Neural cell (in vitro differentiated cells): ENCODE results near the gene CDH4. TPM values are rescaled to one million over a fixed set of nuclear protein-coding genes. Genes with fewer than 3 reads are reported as not detected.
"Not testable (repeated sequence)": the region's sequence is repeated elsewhere in the genome, so short reads cannot be mapped to it uniquely, and the experiment has no call there.

Experiments used
- H2AFZ ChIP-seq: fragments of 200-600, 300-800 bp; sonication (generic), shearing (Covaris generic); 2 replicates; pipeline ENCODE4 v1.6.0; 2014; ENCODE audit warnings: low read depth, mild to moderate bottlenecking, antibody characterized with exemption, low read length, moderate library complexity
- H3F3A ChIP-seq: fragments of 200-600 bp; shearing (Covaris generic); 2 replicates; pipeline ENCODE4 v1.6.1; 2016; ENCODE audit warnings: mild to moderate bottlenecking, moderate library complexity, mixed read lengths, antibody characterized with exemption, low read length; ENCODE audit not compliant: insufficient read depth, poor library complexity, severe bottlenecking
- H3K27ac ChIP-seq: fragments of 200-600, 300-800 bp; sonication (generic), shearing (Covaris generic); 2 replicates; pipeline ENCODE4 v1.5.1; 2014; ENCODE audit warnings: mild to moderate bottlenecking, low read length, moderate library complexity
- H3K27me3 ChIP-seq: fragments of 300-800, 200-600 bp; sonication (generic), shearing (Covaris generic); 2 replicates; pipeline ENCODE4 v1.6.0; 2014; ENCODE audit warnings: mild to moderate bottlenecking, low read depth, low read length, moderate library complexity; ENCODE audit not compliant: insufficient read depth
- H3K36me3 ChIP-seq: fragments of 300-800, 200-600 bp; sonication (generic), shearing (Covaris generic); 2 replicates; pipeline ENCODE4 v1.5.1; 2014; ENCODE audit warnings: mild to moderate bottlenecking, antibody characterized with exemption, low read length, moderate library complexity; ENCODE audit not compliant: insufficient read depth
- H3K4me2 ChIP-seq: fragments of 300-800, 200-600 bp; sonication (generic), shearing (Covaris generic); 2 replicates; pipeline ENCODE4 v1.6.0; 2014; ENCODE audit warnings: mild to moderate bottlenecking, low read length
- H3K4me3 ChIP-seq: fragments of 300-800, 200-600 bp; sonication (generic), shearing (Covaris generic); 2 replicates; pipeline ENCODE4 v1.5.1; 2014; ENCODE audit warnings: mild to moderate bottlenecking, low read length, moderate library complexity
- H3K79me2 ChIP-seq: fragments of 200-600 bp; shearing (Covaris generic); replicated peaks from 2 replicates; pipeline ENCODE4 v1.6.0; 2014; ENCODE audit warnings: mild to moderate bottlenecking, low read length, moderate library complexity; ENCODE audit not compliant: insufficient read depth
- H3K9ac ChIP-seq: fragments of 300-800, 200-600 bp; sonication (generic), shearing (Covaris generic); 2 replicates; pipeline ENCODE4 v1.6.1; 2016; ENCODE audit warnings: mild to moderate bottlenecking, low read length, mixed read lengths
- H3K9me2 ChIP-seq: fragments of 200-600 bp; shearing (Covaris generic); 2 replicates; pipeline ENCODE4 v1.6.1; 2016; ENCODE audit warnings: mild to moderate bottlenecking, low read length, mixed read lengths; ENCODE audit not compliant: insufficient read depth
- H3K9me3 ChIP-seq: fragments of 200-600, 300-800 bp; sonication (generic), shearing (Covaris generic); 2 replicates; pipeline ENCODE4 v1.6.1; 2016; ENCODE audit warnings: mild to moderate bottlenecking, mixed run types, low read length, moderate library complexity, mixed read lengths
- H4K20me1 ChIP-seq: fragments of 200-600 bp; shearing (Covaris generic); 2 replicates; pipeline ENCODE4 v1.6.1; 2016; ENCODE audit warnings: mild to moderate bottlenecking, mixed run types; ENCODE audit not compliant: insufficient read depth
- EP300 ChIP-seq: fragments of 450-650 bp; conservative IDR thresholded peaks from 2 replicates; pipeline ENCODE4 v1.6.1; 2014; ENCODE audit warnings: antibody characterized with exemption, mild to moderate bottlenecking, moderate library complexity; ENCODE audit not compliant: poor library complexity, severe bottlenecking
- EZH2 ChIP-seq: fragments of 200-600, 300-800 bp; shearing (Covaris generic), sonication (generic); IDR thresholded peaks from 2 replicates; pipeline ENCODE4 v1.6.1; 2014; ENCODE audit warnings: antibody characterized with exemption, low read length, borderline replicate concordance, mild to moderate bottlenecking; ENCODE audit not compliant: insufficient read depth, poor library complexity, severe bottlenecking
- MXI1 ChIP-seq: fragments of 450-650 bp; conservative IDR thresholded peaks from 2 replicates; pipeline ENCODE4 v1.6.1; 2014; ENCODE audit warnings: antibody characterized with exemption, mild to moderate bottlenecking; ENCODE audit not compliant: poor library complexity, severe bottlenecking
- POLR2AphosphoS5 ChIP-seq: IDR thresholded peaks from 2 replicates; pipeline ENCODE4 v1.6.1; 2012
- RAD21 ChIP-seq: fragments of 450-650 bp; conservative IDR thresholded peaks from 2 replicates; pipeline ENCODE4 v1.6.1; 2014; ENCODE audit warnings: antibody characterized with exemption, mild to moderate bottlenecking, moderate library complexity
- SMC3 ChIP-seq: fragments of 450-650 bp; conservative IDR thresholded peaks from 2 replicates; pipeline ENCODE4 v1.6.1; 2014; ENCODE audit warnings: antibody characterized with exemption, mild to moderate bottlenecking, moderate library complexity; ENCODE audit not compliant: poor library complexity
- TAF1 ChIP-seq: IDR thresholded peaks from 2 replicates; pipeline ENCODE4 v1.6.1; 2012; ENCODE audit warnings: low read depth
- polyA plus RNA-seq: library from polyadenylated mRNA; depleted of rRNA; stranded (reverse); fragments of >200 nt; gene quantifications from 2 replicates; pipeline ENCODE4 v1.2.3, GENCODE V29; 2014
- TF ChIP-seq, protein P1 (sequence below): fragments of 450-650 bp; IDR thresholded peaks from 2 replicates; pipeline ENCODE4 v1.5.1; 2014; ENCODE audit warnings: antibody characterized with exemption, mild to moderate bottlenecking, moderate library complexity; ENCODE audit not compliant: poor library complexity, severe bottlenecking
- TF ChIP-seq, protein P2 (sequence below): IDR thresholded peaks from 2 replicates; pipeline ENCODE4 v1.6.1; 2012; ENCODE audit warnings: borderline replicate concordance

CDH4 gene
- polyA plus RNA-seq, 1 donor from 2014 or later, result 24.6 TPM

DNA sequence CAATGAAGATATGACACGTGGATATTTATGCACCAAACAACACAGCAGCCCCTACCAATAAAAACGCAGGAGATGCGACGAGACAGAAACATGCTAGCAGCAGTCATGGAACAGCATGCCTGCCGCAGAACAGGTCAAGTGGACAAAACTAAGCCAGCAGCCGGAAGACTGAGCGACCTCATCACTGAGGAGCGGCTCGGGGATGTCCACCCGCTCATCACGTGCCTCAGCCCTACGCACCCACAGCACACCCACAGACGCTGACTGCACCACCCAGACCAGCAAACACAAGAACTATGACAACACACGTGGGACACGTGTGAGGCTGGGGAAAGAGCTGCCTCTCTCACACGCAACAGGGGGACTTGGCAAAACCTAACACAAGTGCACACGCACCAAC is 731.9 kb downstream of the CDH4 start:
- H3K9me2 ChIP-seq, result no peaks in the 10 kb centered on the region
- H3K9ac ChIP-seq, result no peak overlapping the region
- no peaks in the 10 kb centered on the region for H3F3A ChIP-seq
- H3K27ac ChIP-seq, result no peak overlapping the region
- H3K36me3 ChIP-seq, result no peaks in the 10 kb centered on the region
- H3K4me2 ChIP-seq, result no peak overlapping the region
- TF ChIP-seq TAF1 (no peak), SMC3 (no peak), POLR2AphosphoS5 (no peak), EP300 (no peak)
- TF ChIP-seq, protein P1, sequence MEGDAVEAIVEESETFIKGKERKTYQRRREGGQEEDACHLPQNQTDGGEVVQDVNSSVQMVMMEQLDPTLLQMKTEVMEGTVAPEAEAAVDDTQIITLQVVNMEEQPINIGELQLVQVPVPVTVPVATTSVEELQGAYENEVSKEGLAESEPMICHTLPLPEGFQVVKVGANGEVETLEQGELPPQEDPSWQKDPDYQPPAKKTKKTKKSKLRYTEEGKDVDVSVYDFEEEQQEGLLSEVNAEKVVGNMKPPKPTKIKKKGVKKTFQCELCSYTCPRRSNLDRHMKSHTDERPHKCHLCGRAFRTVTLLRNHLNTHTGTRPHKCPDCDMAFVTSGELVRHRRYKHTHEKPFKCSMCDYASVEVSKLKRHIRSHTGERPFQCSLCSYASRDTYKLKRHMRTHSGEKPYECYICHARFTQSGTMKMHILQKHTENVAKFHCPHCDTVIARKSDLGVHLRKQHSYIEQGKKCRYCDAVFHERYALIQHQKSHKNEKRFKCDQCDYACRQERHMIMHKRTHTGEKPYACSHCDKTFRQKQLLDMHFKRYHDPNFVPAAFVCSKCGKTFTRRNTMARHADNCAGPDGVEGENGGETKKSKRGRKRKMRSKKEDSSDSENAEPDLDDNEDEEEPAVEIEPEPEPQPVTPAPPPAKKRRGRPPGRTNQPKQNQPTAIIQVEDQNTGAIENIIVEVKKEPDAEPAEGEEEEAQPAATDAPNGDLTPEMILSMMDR, result no peak
- TF ChIP-seq, protein P2, sequence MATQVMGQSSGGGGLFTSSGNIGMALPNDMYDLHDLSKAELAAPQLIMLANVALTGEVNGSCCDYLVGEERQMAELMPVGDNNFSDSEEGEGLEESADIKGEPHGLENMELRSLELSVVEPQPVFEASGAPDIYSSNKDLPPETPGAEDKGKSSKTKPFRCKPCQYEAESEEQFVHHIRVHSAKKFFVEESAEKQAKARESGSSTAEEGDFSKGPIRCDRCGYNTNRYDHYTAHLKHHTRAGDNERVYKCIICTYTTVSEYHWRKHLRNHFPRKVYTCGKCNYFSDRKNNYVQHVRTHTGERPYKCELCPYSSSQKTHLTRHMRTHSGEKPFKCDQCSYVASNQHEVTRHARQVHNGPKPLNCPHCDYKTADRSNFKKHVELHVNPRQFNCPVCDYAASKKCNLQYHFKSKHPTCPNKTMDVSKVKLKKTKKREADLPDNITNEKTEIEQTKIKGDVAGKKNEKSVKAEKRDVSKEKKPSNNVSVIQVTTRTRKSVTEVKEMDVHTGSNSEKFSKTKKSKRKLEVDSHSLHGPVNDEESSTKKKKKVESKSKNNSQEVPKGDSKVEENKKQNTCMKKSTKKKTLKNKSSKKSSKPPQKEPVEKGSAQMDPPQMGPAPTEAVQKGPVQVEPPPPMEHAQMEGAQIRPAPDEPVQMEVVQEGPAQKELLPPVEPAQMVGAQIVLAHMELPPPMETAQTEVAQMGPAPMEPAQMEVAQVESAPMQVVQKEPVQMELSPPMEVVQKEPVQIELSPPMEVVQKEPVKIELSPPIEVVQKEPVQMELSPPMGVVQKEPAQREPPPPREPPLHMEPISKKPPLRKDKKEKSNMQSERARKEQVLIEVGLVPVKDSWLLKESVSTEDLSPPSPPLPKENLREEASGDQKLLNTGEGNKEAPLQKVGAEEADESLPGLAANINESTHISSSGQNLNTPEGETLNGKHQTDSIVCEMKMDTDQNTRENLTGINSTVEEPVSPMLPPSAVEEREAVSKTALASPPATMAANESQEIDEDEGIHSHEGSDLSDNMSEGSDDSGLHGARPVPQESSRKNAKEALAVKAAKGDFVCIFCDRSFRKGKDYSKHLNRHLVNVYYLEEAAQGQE, result no peak
- no peak overlapping the region for H2AFZ ChIP-seq
- H3K4me3 ChIP-seq, result no peak overlapping the region
- H3K27me3 ChIP-seq, result no peaks in the 10 kb centered on the region
- H4K20me1 ChIP-seq, result no peaks in the 10 kb centered on the region
- no peaks in the 10 kb centered on the region for H3K79me2 ChIP-seq
- no peaks in the 10 kb centered on the region for H3K9me3 ChIP-seq

DNA sequence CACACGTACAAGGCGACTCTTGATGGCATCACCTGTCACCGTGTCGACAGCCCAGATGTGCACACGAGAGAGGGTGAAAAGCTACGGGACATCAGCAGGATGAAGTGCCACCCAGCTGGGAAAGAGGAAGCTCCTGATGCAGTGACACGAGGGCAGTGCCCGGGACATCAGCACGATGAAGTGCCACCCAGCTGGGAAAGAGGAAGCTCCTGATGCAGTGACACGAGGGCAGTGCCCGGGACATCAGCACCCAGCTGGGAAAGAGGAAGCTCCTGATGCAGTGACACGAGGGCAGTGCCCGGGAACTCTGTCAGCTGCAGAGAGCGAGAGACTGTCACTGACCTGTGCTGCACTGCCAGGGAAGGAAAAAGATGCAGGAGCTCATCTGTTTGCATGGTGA is 732.4 kb downstream of the CDH4 start:
- not testable (repeated sequence) for H3K4me3 ChIP-seq, H2AFZ ChIP-seq, H3K27ac ChIP-seq, H4K20me1 ChIP-seq, H3K9me3 ChIP-seq, H3K9me2 ChIP-seq, H3K27me3 ChIP-seq, H3F3A ChIP-seq, H3K4me2 ChIP-seq, H3K36me3 ChIP-seq, H3K79me2 ChIP-seq, H3K9ac ChIP-seq

DNA sequence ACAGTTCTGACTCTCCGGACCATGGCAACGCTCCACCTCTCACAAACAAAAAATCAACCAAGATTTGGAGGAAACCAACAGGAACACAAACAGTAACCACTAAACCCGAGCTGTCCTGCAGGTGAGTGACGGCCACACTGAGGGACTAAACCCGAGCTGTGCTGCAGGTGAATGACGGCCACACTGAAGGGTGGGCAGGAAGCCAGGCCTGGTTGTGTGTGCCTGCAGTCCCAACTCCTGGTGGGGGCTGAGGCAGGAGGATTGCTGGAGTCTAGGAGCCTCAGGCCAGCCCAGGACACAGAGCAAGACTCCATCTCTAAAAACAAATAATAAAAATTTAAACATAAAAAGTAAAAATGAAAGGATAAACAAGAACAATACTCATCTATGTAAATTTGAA is 733.0 kb downstream of the CDH4 start:
- Histone ChIP-seq H3K9me3 (no peaks in the 10 kb centered on the region), H3K27me3 (no peaks in the 10 kb centered on the region), H3K4me3 (no peak overlapping the region), H4K20me1 (no peaks in the 10 kb centered on the region), H2AFZ (no peak overlapping the region), H3F3A (no peaks in the 10 kb centered on the region), H3K36me3 (no peaks in the 10 kb centered on the region), H3K27ac (no peak overlapping the region), H3K9me2 (no peaks in the 10 kb centered on the region), H3K4me2 (no peak overlapping the region), H3K9ac (no peak overlapping the region), H3K79me2 (no peaks in the 10 kb centered on the region)
- TF ChIP-seq, protein P2, result no peak
- TF ChIP-seq EP300 (no peak), EZH2 (no peak), SMC3 (no peak), POLR2AphosphoS5 (no peak), MXI1 (no peak), TAF1 (no peak), RAD21 (no peak)
- TF ChIP-seq, protein P1, result no peak
